Kidney capillary endothelial cell (primary cell): ENCODE results near the gene AGBL1.
A peak's percentile ranks its signal among the peaks of the same experiment; 100 is the strongest.
"Not testable (repeated sequence)": the region's sequence is repeated elsewhere in the genome, so short reads cannot be mapped to it uniquely, and the experiment has no call there.

Experiments
- DNase-seq: peaks from one replicate; pipeline ENCODE4 v3.0.0-alpha.2; 2018; ENCODE audit warnings: low spot score

The AGBL1 gene

DNA sequence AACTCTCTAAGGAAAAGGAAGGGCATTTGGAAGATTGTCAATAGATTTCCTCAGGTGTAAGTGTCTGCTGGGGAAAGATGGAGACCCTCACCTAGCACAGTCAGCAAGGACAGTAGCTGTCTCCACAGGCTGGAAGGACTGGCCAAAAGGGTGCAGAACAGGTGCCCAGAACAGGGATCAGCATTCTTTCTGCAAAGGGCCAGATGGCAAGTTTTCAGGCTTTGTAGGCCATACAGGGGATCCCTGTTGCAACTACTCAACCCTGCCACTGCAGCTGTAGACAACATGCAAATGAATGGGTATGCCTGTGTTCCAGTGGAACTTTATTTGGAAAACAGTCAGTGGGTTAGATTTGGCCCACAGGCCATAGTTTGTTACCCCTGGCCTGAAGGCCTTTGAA, 8.1 kb downstream of the AGBL1 start:
- DNase-seq: no peak

DNA sequence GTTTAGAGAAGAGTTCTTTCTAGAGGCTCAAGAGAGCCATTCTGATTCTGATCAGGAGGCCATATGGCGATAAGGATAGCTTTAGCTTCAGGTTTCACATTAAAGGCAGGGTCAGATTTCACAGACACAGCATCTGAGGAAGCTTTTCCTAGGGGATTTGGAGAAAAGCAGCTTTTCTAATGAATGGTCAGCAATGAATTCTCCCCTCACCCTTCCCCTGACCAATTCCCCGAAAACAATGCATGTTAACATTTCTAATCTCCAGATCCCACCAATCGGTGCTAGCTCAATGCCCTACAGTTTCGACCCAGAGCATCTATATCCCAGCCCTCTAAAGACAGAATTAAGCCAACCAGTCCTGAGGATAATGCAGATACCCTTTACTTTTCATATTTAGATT, 9.8 kb downstream of the AGBL1 start:
- DNase-seq: no peak

DNA sequence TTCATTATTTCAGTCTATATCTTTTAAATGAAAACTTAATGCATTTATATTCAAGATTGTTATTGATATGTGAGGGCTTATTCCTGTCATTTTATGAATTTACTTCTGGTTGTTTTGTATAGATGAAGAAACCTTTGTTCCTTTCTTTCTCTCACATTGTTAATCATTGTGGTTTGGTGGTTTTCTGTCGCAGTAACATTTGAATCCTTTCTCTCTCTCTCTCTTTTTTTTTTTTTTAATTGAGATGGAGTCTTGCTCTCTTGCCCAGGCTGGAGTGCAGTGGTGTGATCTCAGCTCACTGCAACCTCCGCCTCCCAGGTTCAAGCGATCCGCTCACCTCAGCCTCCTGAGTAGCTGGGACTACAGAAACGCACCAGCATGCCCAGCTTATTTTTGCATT, 22.1 kb downstream of the AGBL1 start:
- no peak for DNase-seq

DNA sequence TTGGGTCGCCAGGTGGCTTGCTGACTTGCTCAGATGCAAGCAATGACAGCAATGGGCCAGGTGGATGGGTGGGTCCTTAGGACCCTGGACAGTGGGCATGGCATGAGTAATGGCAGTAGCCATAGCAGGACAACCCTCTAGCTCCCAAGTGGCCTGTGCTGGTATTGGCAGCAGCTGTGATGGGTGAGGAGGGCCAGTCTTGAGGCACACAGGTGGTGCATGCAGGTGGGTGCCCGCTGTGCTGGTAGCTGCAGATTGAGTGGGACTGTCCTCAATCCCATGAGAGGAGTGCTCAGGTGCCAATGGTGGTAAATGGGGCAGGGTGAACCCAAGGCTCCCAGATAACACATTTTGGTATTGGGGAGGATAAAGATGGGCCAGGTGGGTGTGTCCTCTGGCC, 24.2 kb downstream of the AGBL1 start:
- DNase-seq: no peak

DNA sequence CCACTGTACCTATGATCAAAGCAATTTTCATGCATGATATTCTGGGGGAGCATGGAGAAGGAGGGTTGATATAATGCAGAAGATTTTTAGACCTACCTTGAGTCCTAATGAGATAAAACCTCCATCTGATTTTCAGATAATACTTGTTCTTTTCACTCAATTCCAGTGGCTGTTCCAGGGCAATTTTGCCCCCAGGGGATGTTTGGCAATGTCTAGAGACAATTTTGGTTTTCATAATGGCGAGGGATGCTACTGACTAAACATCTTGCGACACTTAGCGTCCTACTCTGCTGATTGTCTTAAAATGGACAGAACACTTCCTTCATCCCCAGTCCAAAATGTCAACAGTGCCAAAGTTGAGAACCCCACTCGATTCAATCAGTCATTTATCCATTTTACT, 26.6 kb downstream of the AGBL1 start:
- DNase-seq: no peak

DNA sequence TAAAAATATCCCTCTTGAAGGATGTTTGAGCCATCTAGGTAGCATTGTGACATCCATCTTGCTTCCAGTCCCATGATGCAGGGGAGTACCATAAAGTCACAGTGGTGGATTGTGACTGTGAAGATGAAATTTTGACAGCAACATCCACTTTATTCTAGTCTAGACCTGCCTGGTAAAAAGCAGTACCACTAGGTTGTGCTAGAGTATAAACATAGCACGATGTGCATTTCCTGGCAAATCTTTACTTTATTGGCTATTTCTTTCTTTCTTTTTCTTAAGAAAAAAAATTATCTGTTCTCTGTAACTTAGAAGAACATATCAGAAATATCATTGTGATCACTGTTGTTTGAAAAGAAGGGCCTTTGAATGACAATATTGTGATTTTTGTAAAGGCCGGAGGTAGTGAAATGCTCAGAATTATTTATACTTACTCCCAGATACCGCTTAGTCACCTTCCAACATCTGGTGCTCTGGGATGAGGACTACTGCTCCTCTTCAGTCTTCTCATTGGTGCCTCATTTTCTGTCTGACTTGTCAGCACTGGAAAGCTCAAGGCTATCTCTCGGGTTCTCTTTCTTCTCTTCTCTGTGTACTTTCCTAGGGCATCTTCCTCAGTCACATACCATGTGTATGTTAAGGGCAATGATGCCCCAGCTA, 35.6 kb downstream of the AGBL1 start:
- DNase-seq: no peak

DNA sequence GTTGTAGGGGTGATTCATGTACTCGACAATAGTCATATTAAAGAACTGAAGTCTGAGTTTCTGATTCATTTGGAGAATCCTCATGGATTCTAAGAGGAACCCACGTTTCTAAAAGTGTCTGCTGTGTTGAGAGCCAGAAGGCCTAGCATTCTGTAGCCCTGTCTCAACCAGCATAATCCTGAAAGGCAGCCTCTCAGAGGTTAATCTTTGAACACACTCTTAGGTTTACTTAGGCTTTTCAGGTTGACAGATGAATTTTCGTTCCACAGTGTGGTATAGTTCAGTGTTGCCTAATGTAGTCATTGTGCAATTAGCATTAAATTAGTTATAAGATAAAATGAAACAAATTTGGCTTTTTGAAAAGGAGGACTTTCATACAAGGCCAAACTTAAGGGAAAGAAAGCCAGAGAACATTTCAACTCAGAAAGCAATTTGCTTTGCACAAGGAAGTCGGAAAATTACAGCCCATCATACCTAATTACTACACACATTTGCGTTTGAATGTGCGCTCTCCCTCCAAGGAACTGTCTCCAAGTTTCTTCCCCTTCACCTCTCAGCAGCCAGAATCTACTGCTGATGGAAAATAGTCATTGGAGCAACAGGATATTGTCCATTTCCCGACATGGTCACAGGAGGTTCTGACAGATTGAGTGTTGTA, 42.0 kb downstream of the AGBL1 start:
- DNase-seq: no peak

- DNase-seq: not testable (repeated sequence)
These were observed 43.2 kb downstream of the AGBL1 start for GRCh38 chr15:86122691-86123391.

GRCh38 chr15:86125775-86126174, 46.1 kb downstream of the AGBL1 start:
- DNase-seq: no peak

- no peak for DNase-seq
These were observed 47.9 kb downstream of the AGBL1 start for GRCh38 chr15:86127547-86127946.

- DNase-seq: no peak
These were observed 55.4 kb downstream of the AGBL1 start for GRCh38 chr15:86135041-86135440.

DNA sequence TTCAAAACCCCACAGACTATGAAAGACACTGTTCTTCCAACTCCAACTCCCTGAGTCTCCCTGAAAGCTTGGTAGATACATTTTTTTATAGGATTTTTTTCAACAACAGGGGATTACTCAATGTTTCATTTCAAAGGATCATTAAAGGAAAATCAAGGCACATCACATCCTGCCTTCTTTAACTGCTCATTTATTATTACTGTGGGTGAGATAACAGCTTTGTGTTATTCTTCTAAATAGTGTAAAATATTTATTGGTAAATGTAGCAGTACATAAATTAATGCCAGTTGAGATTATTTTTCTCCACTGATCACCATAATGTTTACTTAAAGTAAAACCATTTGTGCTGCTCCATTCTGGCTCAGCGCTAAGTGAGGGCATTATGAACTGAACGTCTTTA, 57.2 kb downstream of the AGBL1 start:
- no peak for DNase-seq

- DNase-seq: no peak
These were observed 59.1 kb downstream of the AGBL1 start for GRCh38 chr15:86138798-86139197.

- no peak for DNase-seq
These were observed 60.2 kb downstream of the AGBL1 start for GRCh38 chr15:86139828-86140227.

DNA sequence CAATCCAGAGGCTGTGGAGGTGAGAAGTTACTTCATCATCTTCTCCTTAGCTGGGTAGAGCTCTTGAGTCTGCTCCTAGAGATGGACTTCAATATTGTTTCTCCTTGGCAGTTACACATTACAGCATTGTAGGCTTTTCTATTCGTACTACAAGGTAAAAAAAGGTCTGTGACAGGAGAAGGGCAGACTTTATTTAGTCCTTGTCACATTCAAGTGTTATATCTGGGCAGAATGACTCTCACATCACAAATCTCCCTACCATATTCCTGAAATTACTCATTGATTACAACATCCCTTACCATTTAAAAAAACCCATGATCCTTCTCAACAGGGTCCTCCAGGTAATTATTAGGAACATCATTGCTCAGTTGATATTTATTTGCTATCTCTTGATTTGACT, 75.0 kb downstream of the AGBL1 start:
- no peak for DNase-seq

GRCh38 chr15:86155551-86155950, 75.9 kb downstream of the AGBL1 start:
- no peak for DNase-seq

- DNase-seq: no peak
These were observed 78.1 kb downstream of the AGBL1 start for GRCh38 chr15:86157606-86158293.

GRCh38 chr15:86159468-86159867, 79.8 kb downstream of the AGBL1 start:
- no peak for DNase-seq

- no peak for DNase-seq
These were observed 81.6 kb downstream of the AGBL1 start for GRCh38 chr15:86161250-86161649.

GRCh38 chr15:86162172-86162591, 82.5 kb downstream of the AGBL1 start:
- DNase-seq: no peak

DNA sequence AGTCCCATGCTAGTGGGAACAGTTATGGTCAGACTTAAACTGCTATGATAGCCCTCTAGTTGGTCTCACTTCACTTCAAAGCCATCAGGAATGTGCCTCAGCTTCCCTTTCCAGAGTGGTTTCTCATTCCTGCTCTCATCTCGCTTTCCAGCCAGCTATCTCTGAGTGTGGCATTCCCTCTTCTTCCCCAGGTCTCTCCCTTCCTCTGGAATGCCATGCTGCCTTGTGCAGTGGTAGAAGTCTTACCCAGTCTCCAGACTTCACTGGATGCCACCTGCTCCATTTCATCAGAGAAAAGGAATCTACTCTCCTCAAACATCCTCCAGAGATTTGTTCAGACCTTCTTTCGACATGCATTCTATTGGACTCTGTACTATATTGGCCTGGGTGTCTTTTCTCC, 83.0 kb downstream of the AGBL1 start:
- no peak for DNase-seq

- peak; percentile 4 for DNase-seq
These were observed 84.1 kb downstream of the AGBL1 start for GRCh38 chr15:86163816-86164215.
